ENCODE measurements around the gene OR1F1. TPM values are rescaled to one million over a fixed set of nuclear protein-coding genes. Genes with fewer than 3 reads are reported as not detected.

OR1F1 gene
- total and polyA plus RNA-seq, 9 of the 15 experiments (the other 6 are each of a cell fraction or from before 2014, with no cell fraction given), result 0.15 to 0.61 (median 0.35) TPM; not detected in 3

DNA sequence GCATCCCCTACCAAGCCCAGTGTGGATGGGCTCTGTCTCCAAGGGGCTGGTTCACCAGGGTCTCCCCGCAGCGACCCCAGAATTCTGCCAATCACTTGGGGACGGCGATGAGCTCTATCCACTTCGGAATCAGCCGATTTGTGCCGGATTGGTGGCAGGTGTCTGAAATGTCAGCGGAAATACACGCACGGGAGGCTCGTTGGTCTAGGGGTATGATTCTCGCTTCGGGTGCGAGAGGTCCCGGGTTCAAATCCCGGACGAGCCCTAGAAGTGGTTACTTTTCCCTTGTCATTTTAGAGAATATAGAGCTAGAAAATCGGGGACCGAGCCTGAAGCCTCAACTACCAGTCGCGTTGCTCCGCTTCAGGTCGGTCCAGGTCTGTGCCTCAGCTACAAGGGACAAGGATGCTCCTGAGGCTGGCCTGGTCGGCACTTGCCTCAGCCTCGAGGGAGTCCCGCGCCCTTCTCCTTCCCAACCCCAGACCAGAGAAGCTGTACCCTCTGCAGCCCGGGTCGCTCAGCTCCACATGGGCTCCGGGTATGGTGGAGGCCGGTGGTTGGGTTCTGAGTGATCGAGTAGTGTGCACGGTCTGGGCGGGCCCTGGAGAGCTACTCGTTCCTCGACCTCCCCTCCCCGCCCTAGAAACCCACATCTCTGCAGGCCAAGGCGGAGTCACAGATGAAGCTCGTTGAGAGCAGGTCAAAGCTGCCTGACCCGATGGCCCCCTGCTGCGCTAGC is 16.0 kb upstream of the OR1F1 start (continued):
- TF ChIP-seq TAF1 (IDR thresholded peaks at IDR 0.05; ENCODE audit: control insufficient read depth, extremely low read depth, insufficient read depth, low read length, severe bottlenecking) (no peak), TEAD2 (tag; IDR thresholded peaks at IDR 0.05) (no peak), ZNF695 (CRISPR knock-in tag; IDR thresholded peaks at IDR 0.05) (no peak), ZNF282 (CRISPR knock-in tag; IDR thresholded peaks at IDR 0.05) (no peak), ZNF764 (CRISPR knock-in tag; IDR thresholded peaks at IDR 0.05; ENCODE audit: low read depth) (no peak), PHB (CRISPR knock-in tag; IDR thresholded peaks at IDR 0.05) (no peak), MYNN (IDR thresholded peaks at IDR 0.05) (no peak), MYNN (CRISPR knock-in tag; IDR thresholded peaks at IDR 0.05) (no peak), XRCC5 (IDR thresholded peaks at IDR 0.05; ENCODE audit: low read depth, low read length) (0 out of 2 replicates have a peak, but pooled peaks have one; percentile 21), HNRNPUL1 (IDR thresholded peaks at IDR 0.05; ENCODE audit: low read length) (no peak), TRIM28 (IDR thresholded peaks at IDR 0.05) (no peak), RBM14 (IDR thresholded peaks at IDR 0.05; ENCODE audit: borderline replicate concordance, insufficient read depth, low read depth, low read length) (no peak), NR2C1 (IDR thresholded peaks at IDR 0.05) (no peak), NR2C1 (tag; IDR thresholded peaks at IDR 0.05) (no peak), PRPF4 (IDR thresholded peaks at IDR 0.05; ENCODE audit: insufficient read depth, low read depth, low read length, poor library complexity, severe bottlenecking) (no peak), SETDB1 (IDR thresholded peaks at IDR 0.05; ENCODE audit: low read length) (no peak), ARID1B (IDR thresholded peaks at IDR 0.05) (no peak), YY1 (IDR thresholded peaks at IDR 0.05; ENCODE audit: borderline replicate concordance in 1 of 3, control insufficient read depth in 1 of 3, extremely low read depth in 1 of 3, insufficient read depth in 3 of 3, insufficient read length in 1 of 3, insufficient replicate concordance in 2 of 3, low read depth in 1 of 3, low read length in 2 of 3) (peak in 1 of 3 experiments; percentile 29), ZNF75A (CRISPR knock-in tag; IDR thresholded peaks at IDR 0.05) (no peak)
- TF ChIP-seq, protein P1, sequence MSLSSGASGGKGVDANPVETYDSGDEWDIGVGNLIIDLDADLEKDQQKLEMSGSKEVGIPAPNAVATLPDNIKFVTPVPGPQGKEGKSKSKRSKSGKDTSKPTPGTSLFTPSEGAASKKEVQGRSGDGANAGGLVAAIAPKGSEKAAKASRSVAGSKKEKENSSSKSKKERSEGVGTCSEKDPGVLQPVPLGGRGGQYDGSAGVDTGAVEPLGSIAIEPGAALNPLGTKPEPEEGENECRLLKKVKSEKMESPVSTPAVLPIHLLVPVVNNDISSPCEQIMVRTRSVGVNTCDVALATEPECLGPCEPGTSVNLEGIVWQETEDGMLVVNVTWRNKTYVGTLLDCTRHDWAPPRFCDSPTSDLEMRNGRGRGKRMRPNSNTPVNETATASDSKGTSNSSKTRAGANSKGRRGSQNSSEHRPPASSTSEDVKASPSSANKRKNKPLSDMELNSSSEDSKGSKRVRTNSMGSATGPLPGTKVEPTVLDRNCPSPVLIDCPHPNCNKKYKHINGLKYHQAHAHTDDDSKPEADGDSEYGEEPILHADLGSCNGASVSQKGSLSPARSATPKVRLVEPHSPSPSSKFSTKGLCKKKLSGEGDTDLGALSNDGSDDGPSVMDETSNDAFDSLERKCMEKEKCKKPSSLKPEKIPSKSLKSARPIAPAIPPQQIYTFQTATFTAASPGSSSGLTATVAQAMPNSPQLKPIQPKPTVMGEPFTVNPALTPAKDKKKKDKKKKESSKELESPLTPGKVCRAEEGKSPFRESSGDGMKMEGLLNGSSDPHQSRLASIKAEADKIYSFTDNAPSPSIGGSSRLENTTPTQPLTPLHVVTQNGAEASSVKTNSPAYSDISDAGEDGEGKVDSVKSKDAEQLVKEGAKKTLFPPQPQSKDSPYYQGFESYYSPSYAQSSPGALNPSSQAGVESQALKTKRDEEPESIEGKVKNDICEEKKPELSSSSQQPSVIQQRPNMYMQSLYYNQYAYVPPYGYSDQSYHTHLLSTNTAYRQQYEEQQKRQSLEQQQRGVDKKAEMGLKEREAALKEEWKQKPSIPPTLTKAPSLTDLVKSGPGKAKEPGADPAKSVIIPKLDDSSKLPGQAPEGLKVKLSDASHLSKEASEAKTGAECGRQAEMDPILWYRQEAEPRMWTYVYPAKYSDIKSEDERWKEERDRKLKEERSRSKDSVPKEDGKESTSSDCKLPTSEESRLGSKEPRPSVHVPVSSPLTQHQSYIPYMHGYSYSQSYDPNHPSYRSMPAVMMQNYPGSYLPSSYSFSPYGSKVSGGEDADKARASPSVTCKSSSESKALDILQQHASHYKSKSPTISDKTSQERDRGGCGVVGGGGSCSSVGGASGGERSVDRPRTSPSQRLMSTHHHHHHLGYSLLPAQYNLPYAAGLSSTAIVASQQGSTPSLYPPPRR (CRISPR knock-in tag; IDR thresholded peaks at IDR 0.05; ENCODE audit: borderline replicate concordance), result no peak
- TF ChIP-seq, protein P2, sequence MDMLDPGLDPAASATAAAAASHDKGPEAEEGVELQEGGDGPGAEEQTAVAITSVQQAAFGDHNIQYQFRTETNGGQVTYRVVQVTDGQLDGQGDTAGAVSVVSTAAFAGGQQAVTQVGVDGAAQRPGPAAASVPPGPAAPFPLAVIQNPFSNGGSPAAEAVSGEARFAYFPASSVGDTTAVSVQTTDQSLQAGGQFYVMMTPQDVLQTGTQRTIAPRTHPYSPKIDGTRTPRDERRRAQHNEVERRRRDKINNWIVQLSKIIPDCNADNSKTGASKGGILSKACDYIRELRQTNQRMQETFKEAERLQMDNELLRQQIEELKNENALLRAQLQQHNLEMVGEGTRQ (CRISPR knock-in tag; IDR thresholded peaks at IDR 0.05), result no peak
- TF ChIP-seq, protein P3, sequence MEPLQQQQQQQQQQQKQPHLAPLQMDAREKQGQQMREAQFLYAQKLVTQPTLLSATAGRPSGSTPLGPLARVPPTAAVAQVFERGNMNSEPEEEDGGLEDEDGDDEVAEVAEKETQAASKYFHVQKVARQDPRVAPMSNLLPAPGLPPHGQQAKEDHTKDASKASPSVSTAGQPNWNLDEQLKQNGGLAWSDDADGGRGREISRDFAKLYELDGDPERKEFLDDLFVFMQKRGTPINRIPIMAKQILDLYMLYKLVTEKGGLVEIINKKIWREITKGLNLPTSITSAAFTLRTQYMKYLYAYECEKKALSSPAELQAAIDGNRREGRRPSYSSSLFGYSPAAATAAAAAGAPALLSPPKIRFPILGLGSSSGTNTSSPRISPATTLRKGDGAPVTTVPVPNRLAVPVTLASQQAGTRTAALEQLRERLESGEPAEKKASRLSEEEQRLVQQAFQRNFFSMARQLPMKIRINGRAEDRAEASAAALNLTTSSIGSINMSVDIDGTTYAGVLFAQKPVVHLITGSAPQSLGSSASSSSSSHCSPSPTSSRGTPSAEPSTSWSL (CRISPR knock-in tag; IDR thresholded peaks at IDR 0.05; ENCODE audit: borderline replicate concordance), result no peak
